Right lung (tissue), 5 donors: ENCODE measurements around the gene MTOR. TPM values are rescaled to one million over a fixed set of nuclear protein-coding genes. Genes with fewer than 3 reads are reported as not detected.
"Not testable (repeated sequence)": the region's sequence is repeated elsewhere in the genome, so short reads cannot be mapped to it uniquely, and the experiment has no call there.

ENCODE experiments used
- DNase-seq, 2 donors: peaks; one replicate each; pipeline ENCODE4 v3.0.0-alpha.2; 2013
- polyA plus RNA-seq, 5 donors: library from polyadenylated mRNA; unstranded; fragments of 120-200 nt; gene quantifications; one replicate each; pipeline versions ENCODE4 v1.2.1 to v1.2.3, GENCODE V29; 2013; ENCODE audit warnings: inconsistent platforms in 1 of 5, low replicate concordance in 1 of 5; ENCODE audit not compliant: insufficient read length in 5 of 5, insufficient read depth in 1 of 5

The MTOR gene
- polyA plus RNA-seq, 5 donors = 33.4 to 41.7 (median 35.4) TPM

DNA sequence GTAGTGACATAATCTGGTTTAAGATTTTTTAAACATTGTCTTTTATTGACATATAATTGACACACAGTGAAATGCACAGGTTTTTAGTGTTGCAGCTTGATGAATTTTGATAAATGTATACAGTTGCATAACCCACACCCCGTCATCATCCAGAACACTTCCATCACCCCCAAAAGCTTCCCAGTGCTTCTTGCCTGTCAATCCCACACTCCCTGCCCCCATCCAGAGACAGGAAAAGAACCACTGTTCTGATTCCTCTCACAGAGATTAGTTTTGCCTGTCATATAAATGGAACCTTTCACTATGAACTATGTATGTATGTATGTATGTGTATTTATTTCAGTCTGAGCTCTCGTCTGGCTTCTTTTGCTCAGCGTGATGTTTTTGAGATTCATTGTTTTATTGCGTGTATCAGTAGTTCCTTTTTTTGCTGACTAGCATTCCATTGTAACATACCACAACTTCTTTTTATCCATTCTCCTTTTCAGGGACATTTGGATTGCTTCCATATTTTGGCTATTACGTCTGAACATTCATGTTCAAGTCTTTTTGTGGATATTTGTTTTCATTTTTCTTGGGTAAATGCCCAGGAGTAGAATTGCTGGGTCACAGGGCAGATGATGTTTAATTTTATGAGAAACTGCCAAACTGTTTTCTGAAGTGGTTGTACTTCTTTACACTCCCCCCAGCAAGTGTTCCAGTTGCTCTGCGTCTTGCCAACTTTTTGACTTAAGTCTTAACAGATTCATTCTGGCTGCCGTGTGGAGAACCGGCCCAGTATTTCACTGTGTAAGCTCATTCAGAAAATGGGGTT is 19.4 kb upstream of the MTOR start:
- DNase-seq = peak; percentile 65 to 69

DNA sequence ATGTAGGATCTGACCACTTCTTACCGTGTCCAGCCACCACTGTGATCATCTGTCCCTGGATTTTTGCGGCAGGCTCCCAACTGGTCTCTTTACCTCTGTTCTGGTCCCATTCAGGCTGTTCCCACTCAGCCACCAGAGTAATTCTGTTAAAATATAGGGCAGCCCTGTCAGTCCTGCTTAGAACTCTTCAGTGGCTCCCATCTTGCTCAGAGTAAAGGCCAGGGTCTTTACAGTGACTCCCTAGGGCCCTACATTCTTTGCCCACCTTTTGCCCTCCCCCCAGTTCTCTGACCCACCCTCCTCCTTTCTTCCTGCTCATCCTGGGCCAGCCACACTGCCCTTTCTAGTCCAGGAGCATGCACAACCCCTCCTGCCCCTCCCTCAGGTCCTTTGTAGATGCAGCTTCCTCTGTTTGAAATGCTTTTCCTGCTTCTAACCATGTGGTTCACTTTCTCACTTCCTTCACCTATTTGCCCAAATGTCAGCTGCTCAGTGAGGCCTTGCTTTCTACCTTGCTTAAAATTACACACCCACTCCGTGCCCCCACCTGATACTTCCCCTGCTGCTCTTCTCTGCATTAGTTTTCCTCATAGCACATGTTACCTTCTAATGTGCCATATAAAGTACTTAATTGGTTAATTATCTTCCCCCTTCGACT is 18.5 kb upstream of the MTOR start:
- DNase-seq = no peak

DNA sequence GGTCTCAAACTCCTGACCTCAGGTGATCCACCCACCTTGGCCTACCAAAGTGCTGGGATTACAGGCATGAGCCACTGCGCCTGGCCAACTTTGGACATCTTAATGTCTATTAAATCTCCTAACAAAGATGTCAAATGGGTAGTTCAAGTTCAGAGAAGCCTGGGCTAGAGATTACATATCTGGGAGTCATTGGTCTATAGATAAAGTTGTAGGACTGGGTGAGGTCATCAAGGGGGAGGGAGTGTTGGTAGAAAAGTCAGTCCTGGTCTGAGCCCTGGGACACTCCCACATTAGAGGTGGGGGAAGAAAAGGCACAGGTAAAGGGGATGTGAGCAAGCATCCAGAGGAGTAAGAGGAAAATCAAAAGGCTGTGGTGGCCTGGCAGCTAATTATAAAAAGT is 17.3 kb upstream of the MTOR start:
- DNase-seq = no peak

DNA sequence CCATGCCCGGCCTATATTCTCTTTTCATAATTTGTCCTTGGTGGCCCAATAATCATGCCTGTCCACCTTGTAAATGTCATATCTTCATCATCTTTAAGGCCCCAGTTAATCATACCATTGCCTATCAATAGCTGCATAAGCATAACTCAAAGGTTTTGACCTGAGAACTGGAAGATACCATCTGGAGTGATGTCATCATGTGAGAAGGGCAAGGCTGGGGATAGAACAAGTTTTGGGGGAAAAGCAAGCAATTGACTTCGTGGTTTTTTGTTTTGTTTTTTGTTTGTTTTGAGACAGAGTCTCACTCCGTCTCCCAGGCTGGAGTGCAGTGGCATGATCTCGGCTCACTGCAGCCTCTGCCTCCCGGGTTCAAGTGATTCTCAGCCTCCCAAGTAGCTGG is 16.8 kb upstream of the MTOR start:
- DNase-seq = no peak

DNA sequence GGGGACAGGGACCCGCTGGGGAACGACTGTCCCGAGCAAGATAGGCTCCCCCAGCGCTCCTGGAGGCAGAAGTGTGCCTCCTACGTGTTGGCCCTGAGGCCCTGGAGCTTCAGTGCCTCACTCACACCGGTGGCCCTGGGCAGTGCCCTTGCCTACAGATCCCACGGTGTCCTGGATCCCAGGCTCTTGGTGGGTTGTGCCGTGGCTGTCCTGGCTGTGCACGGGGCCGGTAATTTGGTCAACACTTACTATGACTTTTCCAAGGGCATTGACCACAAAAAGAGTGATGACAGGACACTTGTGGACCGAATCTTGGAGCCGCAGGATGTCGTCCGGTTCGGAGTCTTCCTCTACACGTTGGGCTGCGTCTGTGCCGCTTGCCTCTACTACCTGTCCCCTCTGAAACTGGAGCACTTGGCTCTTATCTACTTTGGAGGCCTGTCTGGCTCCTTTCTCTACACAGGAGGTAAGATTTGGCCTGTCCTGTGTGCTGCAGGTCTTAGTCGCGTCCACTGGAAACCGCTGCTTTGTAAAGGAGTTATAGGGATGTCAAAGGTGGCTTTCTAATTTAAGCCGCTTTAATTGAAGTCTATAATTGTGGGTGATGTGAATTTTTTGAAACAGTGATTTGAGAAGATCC is 11.4 kb upstream of the MTOR start:
- DNase-seq = no peak

DNA sequence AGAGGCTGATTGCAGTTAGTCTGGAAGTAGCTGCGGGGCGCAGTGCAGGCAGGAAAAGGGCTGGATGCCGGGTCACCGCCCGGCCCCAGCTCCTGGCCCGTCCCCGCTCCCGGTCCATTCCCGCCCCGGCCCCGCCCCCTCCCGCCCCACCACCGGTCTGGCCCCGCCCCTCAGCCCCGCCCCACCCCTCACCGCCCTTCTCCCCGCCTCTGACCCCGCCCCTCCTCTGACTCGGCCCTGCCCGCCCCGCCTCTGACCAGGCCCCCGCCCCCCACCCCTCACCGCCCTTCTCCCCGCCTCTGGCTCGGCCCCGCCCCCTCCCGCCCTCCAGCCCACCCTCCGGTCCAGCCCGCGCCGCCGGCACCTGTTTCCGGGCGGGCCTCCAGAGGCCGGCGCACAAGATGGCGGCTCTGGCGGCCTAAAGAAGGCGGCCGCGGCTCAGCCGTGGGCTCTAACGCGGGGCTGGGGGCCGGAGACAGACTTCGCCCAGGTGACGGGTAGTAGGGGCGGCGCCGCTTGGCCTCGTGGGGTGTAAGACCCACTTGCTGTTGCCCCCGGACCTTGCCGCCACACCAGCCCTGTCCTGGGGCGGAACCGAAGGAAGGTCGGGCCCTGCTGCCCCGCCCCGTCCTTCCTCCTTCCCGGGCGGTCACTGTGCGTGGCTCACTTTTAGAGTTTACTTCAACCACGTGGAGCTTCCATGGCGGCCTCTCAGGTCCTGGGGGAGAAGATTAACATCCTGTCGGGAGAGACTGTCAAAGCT is 10.7 kb upstream of the MTOR start, which contains the start of gene UBIAD1:
Gene UBIAD1, plus strand, starts transcription at position 367 of the 763 bp plus-strand sequence. Its CDS starts 334 bp downstream, at position 701.
- peak; percentile 80 to 89 for DNase-seq

DNA sequence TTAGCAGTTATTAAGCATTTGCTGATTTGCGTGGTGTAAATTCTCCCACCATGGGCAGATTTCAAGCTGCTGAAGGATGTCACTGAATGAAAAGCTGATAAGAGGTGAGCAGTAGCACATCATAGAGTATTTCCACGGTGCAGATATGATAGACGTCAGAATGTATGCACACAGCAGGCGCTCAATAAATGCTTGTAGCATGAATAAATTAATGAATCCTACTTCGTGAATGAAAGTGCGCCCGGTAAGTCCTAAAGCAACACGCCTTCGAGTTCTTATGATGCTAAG is 10.1 kb upstream of the MTOR start:
- no peak for DNase-seq

DNA sequence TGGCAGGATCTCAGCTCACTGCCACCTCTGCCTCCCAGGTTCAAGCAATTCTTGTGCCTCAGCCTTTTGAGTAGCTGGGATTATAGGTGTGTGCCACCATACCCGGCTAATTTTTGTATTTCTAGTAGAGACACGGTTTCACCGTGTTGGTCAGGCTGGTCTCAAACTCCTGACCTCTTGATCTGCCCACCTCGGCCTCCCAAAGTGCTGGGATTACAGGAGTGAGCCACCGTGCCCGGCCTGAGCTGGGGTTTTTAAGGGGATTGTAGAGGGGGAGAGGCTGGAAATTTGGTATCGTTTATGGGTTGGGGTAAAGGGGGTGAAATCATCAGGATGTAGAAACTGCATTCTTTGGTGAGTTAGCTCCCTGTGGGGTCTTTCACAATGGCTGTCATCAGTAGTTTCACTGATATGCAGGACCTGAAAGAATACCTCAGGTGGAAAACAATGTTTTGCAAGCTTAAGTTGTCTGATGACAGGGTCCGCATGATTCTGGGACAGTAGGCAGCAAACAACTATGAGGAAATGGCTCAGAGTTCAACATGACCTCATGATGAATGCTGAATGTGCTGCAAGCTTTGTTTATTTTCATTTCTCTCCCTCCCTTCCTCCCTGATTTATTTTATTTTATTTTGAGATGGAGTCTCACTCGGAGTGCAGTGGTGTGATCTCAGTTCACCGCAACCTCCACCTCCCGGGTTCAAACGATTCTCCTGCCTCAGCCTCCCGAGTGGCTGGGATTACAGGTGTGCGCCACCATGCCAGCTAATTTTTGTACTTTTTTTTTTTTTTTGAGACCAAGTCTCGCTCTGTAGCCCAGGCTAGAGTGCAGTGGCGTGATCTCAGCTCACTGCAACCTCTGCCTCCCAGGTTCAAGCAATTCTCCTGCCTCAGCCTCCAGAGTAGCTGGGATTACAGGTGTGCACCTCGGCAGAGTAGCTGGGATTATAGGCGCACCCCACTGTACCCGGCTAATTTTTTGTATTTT is 5.3 kb upstream of the MTOR start:
- DNase-seq = not testable (repeated sequence)

DNA sequence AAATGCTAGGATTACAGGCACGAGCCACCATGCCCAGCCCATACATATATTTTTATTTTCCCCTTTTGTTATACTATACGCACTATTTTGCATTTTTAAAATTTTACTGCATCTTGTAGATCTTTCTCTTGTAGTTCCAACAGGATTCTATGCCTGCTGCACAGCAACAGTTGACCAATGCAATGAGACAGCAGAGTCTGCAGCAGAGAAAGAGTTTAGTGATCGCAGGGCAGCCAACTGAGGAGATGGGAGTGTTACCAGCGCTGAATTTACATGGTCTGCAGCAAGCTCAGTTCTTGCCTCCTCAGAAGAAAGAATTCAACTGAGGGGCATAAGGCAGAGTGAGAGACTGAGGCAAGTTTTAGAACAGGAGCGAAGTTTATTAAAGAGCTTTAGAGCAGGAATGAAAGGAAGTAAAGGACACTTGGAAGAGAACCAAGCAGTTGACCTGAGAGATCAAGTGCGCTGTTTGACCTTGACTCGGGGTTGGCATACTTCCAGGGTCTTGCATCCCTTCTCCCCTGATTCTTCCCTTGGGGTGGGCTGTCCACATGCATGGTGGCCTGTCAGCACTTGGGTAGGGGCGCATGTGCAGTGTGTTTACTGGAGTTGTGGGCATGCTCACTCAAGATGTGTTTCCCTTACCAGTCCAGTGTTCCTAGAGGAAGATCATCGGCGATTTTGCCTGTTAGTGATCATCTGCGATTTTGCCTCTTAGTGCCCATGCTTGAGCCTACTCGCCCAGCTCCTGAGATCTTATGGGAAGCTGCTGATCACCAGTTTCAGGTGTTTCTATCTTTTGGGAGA is 4.1 kb upstream of the MTOR start:
- no peak for DNase-seq

DNA sequence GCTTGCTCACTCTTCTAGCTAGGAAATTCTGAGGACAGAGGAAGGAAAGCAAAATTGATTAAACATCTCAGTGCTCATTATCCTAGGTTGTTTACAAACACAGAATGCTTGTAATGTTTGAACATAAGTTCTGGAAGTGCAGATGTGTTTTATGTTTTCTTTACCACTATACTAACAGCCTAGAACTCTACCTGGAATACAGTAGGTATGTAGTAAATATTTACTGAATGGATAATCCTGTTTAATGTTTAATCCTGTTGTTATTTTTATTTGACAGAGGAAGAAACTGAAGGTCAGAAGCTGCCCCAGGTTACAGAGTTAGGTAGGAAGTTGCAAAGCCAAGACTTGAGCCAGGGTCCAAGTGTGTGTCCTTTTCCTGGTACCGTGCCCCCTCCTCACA is 6.1 kb downstream of the MTOR start:
- DNase-seq = no peak

DNA sequence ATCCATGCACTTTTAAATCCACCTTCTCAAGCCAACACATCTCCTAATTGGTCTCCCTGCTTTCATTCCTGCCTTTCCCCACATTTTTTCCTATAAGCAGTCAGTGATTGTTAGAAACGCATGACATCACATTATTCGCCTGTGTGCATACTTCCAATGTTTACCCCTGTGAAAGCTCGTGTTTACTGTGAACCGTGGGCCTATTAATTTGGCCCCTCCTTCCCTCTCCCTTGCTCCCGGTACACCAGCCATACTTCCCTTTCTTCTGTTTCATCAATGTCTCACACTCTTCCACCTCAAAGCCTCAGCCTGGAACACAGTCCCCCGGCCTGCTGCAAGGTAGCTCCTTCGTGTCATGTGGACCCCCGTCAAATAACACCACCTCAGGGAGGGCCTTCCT is 9.1 kb downstream of the MTOR start:
- DNase-seq = no peak

DNA sequence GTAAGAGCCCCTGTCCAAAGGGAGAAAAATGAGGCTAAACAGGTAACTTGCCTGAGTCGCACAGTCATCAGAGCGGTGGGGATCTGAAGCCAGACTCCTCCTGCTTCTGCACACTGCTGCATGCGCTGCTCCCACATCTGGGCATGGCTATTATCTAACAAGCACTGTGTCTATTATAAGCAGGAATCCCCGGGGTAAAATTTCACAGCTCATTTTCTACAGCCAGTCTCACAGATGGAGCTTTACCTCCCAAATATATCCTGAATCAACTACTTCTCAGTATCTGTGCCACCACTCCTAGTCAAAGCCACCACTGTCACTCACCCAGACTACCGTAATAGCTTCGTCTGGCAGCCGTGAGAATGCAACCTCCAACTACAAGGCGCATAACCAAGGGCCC is 9.8 kb downstream of the MTOR start:
- no peak for DNase-seq

DNA sequence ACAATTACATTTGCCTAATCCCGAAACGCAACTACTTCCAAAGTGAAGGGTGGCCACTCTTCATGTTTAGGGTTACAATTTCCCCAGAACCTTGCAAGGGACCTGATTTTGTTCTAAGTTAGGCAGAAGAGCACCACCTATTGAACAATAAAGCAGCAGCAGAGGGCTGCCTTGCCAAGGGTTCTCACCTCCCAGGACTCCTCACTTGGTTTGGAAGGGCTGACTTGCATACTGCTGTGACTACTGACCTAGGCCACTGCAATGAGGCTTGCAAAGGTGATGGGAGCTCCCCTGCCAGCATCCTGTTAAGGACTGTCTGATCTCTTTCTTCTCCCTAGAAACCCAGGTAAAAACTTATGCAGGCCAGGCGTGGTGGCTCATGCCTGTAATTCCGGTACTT is 14.2 kb downstream of the MTOR start:
- DNase-seq = no peak

DNA sequence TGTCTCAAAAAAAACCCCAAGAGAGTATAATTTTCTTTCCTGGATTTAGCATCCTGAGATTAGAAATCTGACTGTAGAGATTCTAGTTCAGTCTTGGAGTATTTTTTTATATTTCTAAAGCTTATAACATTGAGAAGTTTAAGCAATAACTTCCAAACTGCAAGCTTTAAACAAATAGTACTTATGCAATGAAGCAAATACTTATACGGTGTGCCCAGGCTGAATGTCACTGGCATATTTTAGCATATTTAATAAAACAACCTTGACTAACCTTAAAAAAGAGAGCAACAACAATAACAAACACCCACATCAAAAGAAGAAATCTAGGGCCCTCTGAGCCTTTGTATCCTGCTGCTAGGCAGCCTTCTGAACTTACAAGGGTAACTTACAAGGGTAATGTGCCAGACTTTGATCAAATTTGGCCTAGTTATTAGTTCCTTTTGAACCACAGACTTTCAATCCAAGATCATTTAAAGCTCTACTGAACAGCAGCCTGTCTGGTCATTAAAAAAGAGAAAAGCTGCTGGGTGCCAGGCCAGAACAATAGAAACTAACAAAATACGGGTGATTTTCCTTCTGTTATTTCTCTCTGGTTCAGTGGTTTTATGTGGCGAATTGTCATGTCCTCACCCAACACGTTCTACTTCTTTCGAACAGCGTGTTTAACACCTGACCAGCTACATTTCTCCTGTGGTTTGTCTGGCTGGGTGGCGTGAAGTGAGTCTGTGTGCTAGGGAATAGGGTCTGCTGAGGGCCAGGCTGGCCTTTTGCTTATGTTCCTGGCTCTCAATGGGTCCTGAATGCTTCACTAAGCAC is 16.2 kb downstream of the MTOR start:
- no peak for DNase-seq

DNA sequence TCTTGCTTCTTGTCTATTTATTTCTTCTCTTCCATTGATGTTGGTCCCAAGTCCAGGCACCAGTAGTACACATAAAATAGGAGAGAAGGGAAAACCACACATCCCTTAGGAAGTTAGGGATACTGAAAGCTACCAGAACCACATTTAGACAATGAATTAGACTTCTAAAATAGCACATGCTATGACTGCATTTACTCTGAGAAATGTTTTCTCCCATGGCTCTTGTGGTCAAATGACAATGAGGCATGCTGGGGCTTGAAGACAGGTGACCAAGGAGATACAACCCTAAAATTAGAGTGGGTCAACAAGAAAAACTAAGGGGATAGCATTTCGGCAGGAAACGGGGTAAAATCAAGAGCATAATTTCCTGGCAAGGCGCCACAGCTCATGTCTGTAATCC is 17.1 kb downstream of the MTOR start:
- no peak for DNase-seq

DNA sequence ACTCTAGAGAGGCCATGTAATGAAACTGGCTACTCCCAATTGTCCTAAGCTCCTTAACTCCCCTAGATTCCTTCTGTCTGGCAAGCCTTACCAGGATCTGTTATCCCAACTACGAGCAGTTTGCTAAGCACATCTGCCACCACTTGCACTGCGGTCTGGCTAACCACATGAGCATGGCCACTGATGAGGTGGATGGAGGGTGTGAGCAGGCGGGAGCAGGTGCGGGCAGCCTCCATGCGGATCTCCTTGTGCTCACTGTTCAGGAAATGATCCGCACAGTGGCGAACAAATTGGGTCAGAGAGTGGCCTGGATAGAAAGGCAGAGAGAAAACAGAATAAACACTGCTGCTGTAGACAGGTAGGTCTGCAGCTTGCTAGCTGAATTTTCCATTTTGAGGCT is 24.0 kb downstream of the MTOR start:
- DNase-seq = no peak

DNA sequence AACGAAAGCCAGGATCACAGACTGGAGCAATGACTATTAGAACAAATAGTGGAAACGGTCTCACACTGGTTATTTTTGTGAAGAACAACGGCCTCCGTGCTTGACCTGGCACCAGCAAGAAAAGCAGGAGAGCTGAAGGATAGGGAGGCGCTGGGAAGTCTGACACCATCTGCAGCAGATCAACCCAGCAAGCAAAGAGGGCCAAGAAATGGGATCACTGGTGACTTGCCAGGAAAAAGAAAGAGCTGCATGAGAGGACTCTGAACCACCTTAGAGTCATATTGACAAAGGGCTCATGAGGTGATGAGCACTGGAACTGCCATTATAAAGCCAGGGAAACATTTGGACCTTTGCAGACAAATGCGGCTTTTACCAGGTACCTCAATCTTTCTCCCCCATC is 25.0 kb downstream of the MTOR start:
- peak; percentile 36 to 41 for DNase-seq

DNA sequence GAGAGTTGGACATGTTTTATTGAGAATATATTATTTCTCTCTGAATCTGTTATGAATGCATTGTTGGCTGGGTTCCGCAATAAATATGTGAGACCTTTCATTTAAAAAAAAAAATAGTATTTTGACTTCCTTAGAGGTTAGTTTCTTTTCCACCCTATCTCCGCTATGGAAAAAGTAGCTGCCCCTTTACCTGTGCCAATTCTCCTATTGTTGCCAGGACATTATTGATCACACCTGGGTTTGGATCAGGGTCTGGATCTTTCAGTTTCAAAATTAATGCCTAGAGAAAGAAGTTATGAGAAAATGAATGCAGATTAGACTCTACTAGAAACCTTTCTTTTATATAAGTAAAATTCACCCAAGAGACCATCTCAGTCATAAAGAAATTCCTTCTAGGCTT is 29.1 kb downstream of the MTOR start:
- no peak for DNase-seq

DNA sequence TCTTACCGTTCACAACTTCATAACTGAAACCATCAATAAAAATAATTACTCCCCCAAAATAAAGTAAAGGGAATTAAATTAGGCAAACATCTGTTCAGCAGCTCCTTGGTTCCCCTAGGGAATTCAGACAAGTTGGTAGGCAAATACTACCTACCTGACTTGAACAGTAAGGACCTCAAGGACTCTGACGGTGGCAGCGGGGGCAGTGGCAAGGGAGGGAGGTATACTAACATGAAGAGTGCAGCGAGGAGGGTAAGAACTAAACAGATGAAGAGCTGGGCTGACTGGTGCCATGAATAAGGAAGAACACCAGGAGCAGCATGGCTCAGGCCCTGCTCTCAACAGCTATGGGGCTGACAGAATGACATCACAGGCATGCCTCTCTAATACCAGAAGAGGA is 33.1 kb downstream of the MTOR start:
- DNase-seq = no peak
